Heart right ventricle (tissue), 16 donors: ENCODE results near the gene CDH13. TPM values are rescaled to one million over a fixed set of nuclear protein-coding genes. Genes with fewer than 3 reads are reported as not detected.

Source experiments
- ATAC-seq, 8 donors: fragments of 200-7000 bp; cut with Tn5 transposase; one replicate each; pipeline ENCODE4 v1.9.1; 2020; ENCODE audit warnings: mild to moderate bottlenecking in 8 of 8, moderate library complexity in 8 of 8, moderate number of reproducible peaks in 1 of 8
- DNase-seq, 2 donors: peaks; one replicate each; pipeline ENCODE4 v3.0.0-alpha.2; 2020
- H3K27ac ChIP-seq, 10 donors: fragments of 200-600 bp; sonication (generic) in 2 of 10; one replicate each; pipeline versions ENCODE4 v1.5.0 to v1.8.0; 2020 to 2022; ENCODE audit warnings: mild to moderate bottlenecking in 3 of 10
- H3K27me3 ChIP-seq, 7 donors: fragments of 200-600 bp; one replicate each; pipeline ENCODE4 v1.8.0; 2021 to 2022; ENCODE audit warnings: mild to moderate bottlenecking in 2 of 7
- H3K36me3 ChIP-seq, 9 donors: fragments of 200-600 bp; sonication (generic) in 1 of 9; one replicate each; pipeline versions ENCODE4 v1.5.0 to v1.8.0; 2020 to 2022; ENCODE audit warnings: mild to moderate bottlenecking in 2 of 9
- H3K4me1 ChIP-seq, 9 donors: fragments of 200-600 bp; sonication (generic) in 1 of 9; one replicate each; pipeline versions ENCODE4 v1.5.0 to v1.8.0; 2020 to 2022; ENCODE audit warnings: mild to moderate bottlenecking in 4 of 9
- H3K4me3 ChIP-seq, 10 donors: fragments of 200-600 bp; sonication (generic) in 2 of 10; one replicate each; pipeline versions ENCODE4 v1.5.0 to v1.8.0; 2020 to 2022; ENCODE audit warnings: mild to moderate bottlenecking in 7 of 10, moderate library complexity in 2 of 10
- H3K9me3 ChIP-seq, 11 donors: fragments of 200-600 bp in 10 of 11; sonication (generic) in 2 of 11; one replicate each; pipeline versions ENCODE4 v1.5.0 to v1.8.0; 2013 to 2022; ENCODE audit warnings: mild to moderate bottlenecking in 2 of 11, control low read depth in 1 of 11, moderate library complexity in 1 of 11
- WGBS, 2 donors: extraction: QIAGEN DNeasy Blood & Tissue Kit; methylation state at CpG; one replicate each; pipeline ENCODE4 v1.1.7; 2013; ENCODE audit warnings: inconsistent platforms in 1 of 2; 5-methylcytosine and 5-hydroxymethylcytosine counted together
- intact Hi-C, 10 donors: fragments of 100-400 bp; cut with DNase I; formaldehyde crosslinking; loops; one replicate each; pipeline versions ENCODE4 v1.11.1 to v1.14.2; 2022
- polyA plus RNA-seq, 2 donors: library from polyadenylated mRNA; stranded (reverse); fragments of 200-250 nt; gene quantifications; one replicate each; pipeline ENCODE4 v1.2.3, GENCODE V29; 2013
- total RNA-seq, 10 donors: library from RNA; stranded (reverse); fragmentation: NEBNext Ultra II Directional in 3 of 10; extraction: Animal tissue kit (Norgen Biotek cat#: 25700) in 3 of 10; gene quantifications; one replicate each; pipeline versions ENCODE4 v1.2.1 to v1.2.4, GENCODE V29; 2021 to 2023
- TF ChIP-seq, protein P1 (sequence below), 9 donors: fragments of 200-600 bp; sonication (generic) in 2 of 9; IDR thresholded peaks; one replicate each; pipeline versions ENCODE4 v1.5.0 to v1.8.0; 2021 to 2022; ENCODE audit warnings: antibody characterized with exemption in 9 of 9, mild to moderate bottlenecking in 5 of 9, moderate library complexity in 1 of 9
- donor health status: Arrhythmogenic right ventricular cardiomyopathy.
- donor health status: ischemic (EF 13 %, LVEDD 7.1; RV severe dilation, severe dysfunction).
- donor health status: healthy with polysubstance abuse.
- donor health status: DM: no; HTN: yes; CAD: no.
- donor health status: DM: no; HTN: no; CAD: no.
- donor health status: ischemic (EF 25% LVEDD 6.9; RV normal size, moderate dysfunction).
- donor health status: ischemic (EF 25% LVEDD 5.7; RV mildly dilated, moderate dysfunction).
- donor health status: healthy.
- donor health status: DM: yes; HTN: yes; CAD: no.
- donor health status: Ischemic cardiomyopathy.
- donor health status: ischemic (EF 35%, LVEDD 5.7; RV mildly dilated, moderate dysfunction).
- donor health status: nonischemic (EF 11% LVEDD 7.7; RV severe dilation, severe dysfunction).
- donor health status: DM: yes; HTN: yes; CAD: no.
- donor health status: PGD.
- donor health status: ischemic (EF 29% LVEDD 5.4; RV normal size, mild dysfunction).
- donor health status: nonischemic (EF 23%, LVEDD 6.1; RV moderate dilation, normal function).

Gene CDH13
- total and polyA plus RNA-seq, 12 donors: 15.5 to 221 (median 168) TPM

DNA sequence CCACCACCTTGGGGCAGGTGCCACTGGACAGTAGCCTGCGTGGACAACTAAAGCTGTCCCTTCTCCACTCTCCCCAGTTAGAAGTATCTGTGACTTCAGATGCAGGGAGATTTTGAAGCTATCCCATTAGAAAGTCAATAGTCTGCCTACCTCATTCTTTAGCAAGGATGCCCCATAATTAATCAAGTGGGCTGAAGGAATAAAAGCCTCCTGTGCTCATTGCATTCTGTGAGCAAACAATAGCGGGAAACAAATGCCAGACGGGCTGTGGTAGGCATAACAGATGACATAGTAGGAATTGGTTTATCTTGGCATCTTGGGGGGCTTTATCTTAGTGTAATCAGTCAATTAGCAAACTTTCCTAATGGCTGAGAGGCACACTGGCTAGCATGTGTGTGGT, 1084.3 kb downstream of the CDH13 start:
- WGBS, 2 donors: 85 to 87% methylated on average over 3 of the region's 3 CpGs
- no peak overlapping the region for H3K27ac ChIP-seq
- DNase-seq: no peak
- H3K27me3 ChIP-seq: no peaks in the 10 kb centered on the region
- H3K4me1 ChIP-seq: peaks cover 0 to 10% (median 0%) of the 10 kb centered on the region in 9 donors
- no peaks in the 10 kb centered on the region for H3K9me3 ChIP-seq
- no peak for ATAC-seq
- TF ChIP-seq, protein P1, sequence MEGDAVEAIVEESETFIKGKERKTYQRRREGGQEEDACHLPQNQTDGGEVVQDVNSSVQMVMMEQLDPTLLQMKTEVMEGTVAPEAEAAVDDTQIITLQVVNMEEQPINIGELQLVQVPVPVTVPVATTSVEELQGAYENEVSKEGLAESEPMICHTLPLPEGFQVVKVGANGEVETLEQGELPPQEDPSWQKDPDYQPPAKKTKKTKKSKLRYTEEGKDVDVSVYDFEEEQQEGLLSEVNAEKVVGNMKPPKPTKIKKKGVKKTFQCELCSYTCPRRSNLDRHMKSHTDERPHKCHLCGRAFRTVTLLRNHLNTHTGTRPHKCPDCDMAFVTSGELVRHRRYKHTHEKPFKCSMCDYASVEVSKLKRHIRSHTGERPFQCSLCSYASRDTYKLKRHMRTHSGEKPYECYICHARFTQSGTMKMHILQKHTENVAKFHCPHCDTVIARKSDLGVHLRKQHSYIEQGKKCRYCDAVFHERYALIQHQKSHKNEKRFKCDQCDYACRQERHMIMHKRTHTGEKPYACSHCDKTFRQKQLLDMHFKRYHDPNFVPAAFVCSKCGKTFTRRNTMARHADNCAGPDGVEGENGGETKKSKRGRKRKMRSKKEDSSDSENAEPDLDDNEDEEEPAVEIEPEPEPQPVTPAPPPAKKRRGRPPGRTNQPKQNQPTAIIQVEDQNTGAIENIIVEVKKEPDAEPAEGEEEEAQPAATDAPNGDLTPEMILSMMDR (IDR thresholded peaks at IDR 0.05): no peak
- intact Hi-C loops: no loop called here
- H3K36me3 ChIP-seq: no peaks in the 10 kb centered on the region
- no peak overlapping the region for H3K4me3 ChIP-seq

DNA sequence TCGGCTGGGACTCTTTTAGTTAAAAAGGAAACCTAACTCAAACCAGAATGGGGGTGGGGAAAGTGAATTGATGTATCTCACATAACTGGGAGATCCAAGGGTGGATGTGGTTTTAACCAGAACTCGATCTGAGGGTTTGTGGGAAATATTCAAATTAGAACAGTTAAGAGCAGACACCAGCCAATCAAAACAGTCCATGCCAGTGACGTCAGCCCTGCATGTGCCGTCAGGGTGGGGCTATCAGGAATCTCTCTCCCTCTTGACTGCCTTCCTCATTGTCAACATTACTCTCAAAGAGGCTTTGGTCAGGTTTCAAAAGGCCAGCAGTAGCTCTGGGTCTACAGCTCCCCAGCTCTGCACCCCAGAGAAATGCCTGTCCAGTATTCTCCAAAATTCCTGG, 1086.8 kb downstream of the CDH13 start:
- no peak overlapping the region for H3K27ac ChIP-seq
- TF ChIP-seq, protein P1 (IDR thresholded peaks at IDR 0.05): no peak
- H3K36me3 ChIP-seq: no peaks in the 10 kb centered on the region
- ATAC-seq (no peak), DNase-seq (no peak)
- peaks cover 0 to 24% (median 5%) of the 10 kb centered on the region in 9 donors for H3K4me1 ChIP-seq
- H3K4me3 ChIP-seq: no peak overlapping the region
- WGBS, 2 donors: 84 to 87% methylated on average over 4 of the region's 4 CpGs
- H3K9me3 ChIP-seq: no peaks in the 10 kb centered on the region
- no peaks in the 10 kb centered on the region for H3K27me3 ChIP-seq
- intact Hi-C loops: no loop called here

GRCh38 chr16:83714286-83714685, 1087.5 kb downstream of the CDH13 start:
- Histone ChIP-seq H3K4me3 (no peak overlapping the region), H3K9me3 (no peaks in the 10 kb centered on the region), H3K27ac (no peak overlapping the region), H3K4me1 (peaks cover 0 to 27% (median 5%) of the 10 kb centered on the region in 9 donors), H3K27me3 (no peaks in the 10 kb centered on the region), H3K36me3 (no peaks in the 10 kb centered on the region)
- DNase-seq (no peak), ATAC-seq (no peak)
- 94 to 96% methylated on average over 4 of the region's 4 CpGs for WGBS, 2 donors
- intact Hi-C loops: no loop called here
- TF ChIP-seq, protein P1 (IDR thresholded peaks at IDR 0.05): no peak

GRCh38 chr16:83715217-83715920, 1088.6 kb downstream of the CDH13 start:
- Histone ChIP-seq H3K36me3 (no peaks in the 10 kb centered on the region), H3K27me3 (no peaks in the 10 kb centered on the region), H3K4me3 (no peak overlapping the region), H3K27ac (no peak overlapping the region), H3K9me3 (no peaks in the 10 kb centered on the region), H3K4me1 (peaks cover 0 to 27% (median 5%) of the 10 kb centered on the region in 9 donors)
- intact Hi-C loops: no loop called here
- TF ChIP-seq, protein P1 (IDR thresholded peaks at IDR 0.05): no peak
- ATAC-seq (no peak), DNase-seq (no peak)
- 59 to 74% methylated on average over 14 of the region's 14 CpGs for WGBS, 2 donors
